Skeletal muscle tissue (tissue), 4 donors: ENCODE measurements around the gene GABRB1. TPM values are rescaled to one million over a fixed set of nuclear protein-coding genes. Genes with fewer than 3 reads are reported as not detected.
"Not testable (repeated sequence)": the region's sequence is repeated elsewhere in the genome, so short reads cannot be mapped to it uniquely, and the experiment has no call there.

ENCODE experiments used
- H3K27ac ChIP-seq: one replicate; pipeline ENCODE4 v1.7.0; 2013; ENCODE audit warnings: mild to moderate bottlenecking, low read depth, low read length, inconsistent platforms
- H3K27me3 ChIP-seq, 3 donors: one replicate each; pipeline ENCODE4 v1.7.0; 2013; ENCODE audit warnings: low read length in 3 of 3; ENCODE audit not compliant: control insufficient read depth in 3 of 3, insufficient read depth in 3 of 3
- H3K36me3 ChIP-seq, 3 donors: one replicate each; pipeline ENCODE4 v1.7.0; 2013; ENCODE audit warnings: low read length in 3 of 3; ENCODE audit not compliant: control insufficient read depth in 3 of 3, insufficient read depth in 3 of 3
- H3K4me1 ChIP-seq, 3 donors: one replicate each; pipeline ENCODE4 v1.7.0; 2013; ENCODE audit warnings: low read length in 3 of 3, mild to moderate bottlenecking in 3 of 3; ENCODE audit not compliant: control insufficient read depth in 3 of 3, insufficient read depth in 3 of 3
- H3K4me3 ChIP-seq, 3 donors: one replicate each; pipeline ENCODE4 v1.7.0; 2013; ENCODE audit warnings: low read length in 3 of 3
- H3K9ac ChIP-seq, 3 donors: one replicate each; pipeline ENCODE4 v1.7.0; 2013; ENCODE audit warnings: low read length in 3 of 3, mild to moderate bottlenecking in 3 of 3, moderate library complexity in 2 of 3, low read depth in 1 of 3
- H3K9me3 ChIP-seq, 3 donors: one replicate each; pipeline ENCODE4 v1.7.0; 2013; ENCODE audit warnings: low read length in 3 of 3; ENCODE audit not compliant: control insufficient read depth in 3 of 3
- total RNA-seq: library from RNA; depleted of rRNA; stranded (reverse); fragments of >200 nt; gene quantifications from one replicate; pipeline ENCODE4 v1.2.3, GENCODE V29; 2014
- donor health status: Osteomylitis.

The GABRB1 gene
- total RNA-seq, 1 donor from 2014 or later = not detected

- no peaks in the 10 kb centered on the region for H3K9me3 ChIP-seq
- H3K4me3 ChIP-seq = no peak overlapping the region
- no peaks in the 10 kb centered on the region for H3K36me3 ChIP-seq
- no peaks in the 10 kb centered on the region for H3K4me1 ChIP-seq
- H3K27me3 ChIP-seq = no peaks in the 10 kb centered on the region
- H3K9ac ChIP-seq = no peak overlapping the region
- no peak overlapping the region for H3K27ac ChIP-seq
Observed at GRCh38 chr4:47355568-47355967, 324.2 kb downstream of the GABRB1 start.

- H3K36me3 ChIP-seq = no peaks in the 10 kb centered on the region
- H3K4me1 ChIP-seq = no peaks in the 10 kb centered on the region
- no peaks in the 10 kb centered on the region for H3K9me3 ChIP-seq
- H3K9ac ChIP-seq = no peak overlapping the region
- no peak overlapping the region for H3K4me3 ChIP-seq
- no peaks in the 10 kb centered on the region for H3K27me3 ChIP-seq
- H3K27ac ChIP-seq = no peak overlapping the region
Observed at GRCh38 chr4:47359891-47360290, 328.5 kb downstream of the GABRB1 start.

- H3K27me3 ChIP-seq = no peaks in the 10 kb centered on the region
- no peak overlapping the region for H3K27ac ChIP-seq
- H3K4me3 ChIP-seq = no peak overlapping the region
- no peaks in the 10 kb centered on the region for H3K4me1 ChIP-seq
- no peak overlapping the region for H3K9ac ChIP-seq
- H3K36me3 ChIP-seq = no peaks in the 10 kb centered on the region
- H3K9me3 ChIP-seq = no peaks in the 10 kb centered on the region
Observed at GRCh38 chr4:47367761-47368160, 336.4 kb downstream of the GABRB1 start.

GRCh38 chr4:47368211-47368610 lies 336.8 kb downstream of the GABRB1 start:
- no peaks in the 10 kb centered on the region for H3K36me3 ChIP-seq
- H3K27me3 ChIP-seq = no peaks in the 10 kb centered on the region
- H3K9ac ChIP-seq = no peak overlapping the region
- H3K27ac ChIP-seq = no peak overlapping the region
- no peaks in the 10 kb centered on the region for H3K4me1 ChIP-seq
- no peaks in the 10 kb centered on the region for H3K9me3 ChIP-seq
- no peak overlapping the region for H3K4me3 ChIP-seq

- Histone ChIP-seq H3K9ac (no peak overlapping the region), H3K36me3 (no peaks in the 10 kb centered on the region), H3K27ac (no peak overlapping the region), H3K27me3 (no peaks in the 10 kb centered on the region), H3K4me1 (no peaks in the 10 kb centered on the region), H3K9me3 (no peaks in the 10 kb centered on the region), H3K4me3 (no peak overlapping the region)
Observed at GRCh38 chr4:47372561-47372960, 341.2 kb downstream of the GABRB1 start.

GRCh38 chr4:47373174-47373573 lies 341.8 kb downstream of the GABRB1 start:
- Histone ChIP-seq H3K36me3 (no peaks in the 10 kb centered on the region), H3K4me3 (no peak overlapping the region)

GRCh38 chr4:47373709-47374108 lies 342.3 kb downstream of the GABRB1 start:
- H3K4me1 ChIP-seq = no peaks in the 10 kb centered on the region
- H3K4me3 ChIP-seq = no peak overlapping the region
- no peaks in the 10 kb centered on the region for H3K27me3 ChIP-seq
- no peaks in the 10 kb centered on the region for H3K9me3 ChIP-seq
- H3K27ac ChIP-seq = no peak overlapping the region
- no peak overlapping the region for H3K9ac ChIP-seq
- H3K36me3 ChIP-seq = no peaks in the 10 kb centered on the region

More at GRCh38 chr4:47373174-47373573, 341.8 kb downstream of the GABRB1 start:
- no peaks in the 10 kb centered on the region for H3K4me1 ChIP-seq
- no peaks in the 10 kb centered on the region for H3K27me3 ChIP-seq
- H3K27ac ChIP-seq = no peak overlapping the region
- no peaks in the 10 kb centered on the region for H3K9me3 ChIP-seq
- no peak overlapping the region for H3K9ac ChIP-seq

- Histone ChIP-seq H3K27me3 (no peaks in the 10 kb centered on the region), H3K9me3 (no peaks in the 10 kb centered on the region), H3K9ac (no peak overlapping the region), H3K36me3 (no peaks in the 10 kb centered on the region), H3K27ac (no peak overlapping the region), H3K4me3 (no peak overlapping the region), H3K4me1 (no peaks in the 10 kb centered on the region)
Observed at GRCh38 chr4:47374477-47374876, 343.1 kb downstream of the GABRB1 start.

GRCh38 chr4:47378021-47378530 lies 346.7 kb downstream of the GABRB1 start:
- H3K36me3 ChIP-seq, H3K9ac ChIP-seq, H3K9me3 ChIP-seq, H3K27ac ChIP-seq, H3K4me1 ChIP-seq, H3K27me3 ChIP-seq, H3K4me3 ChIP-seq: not testable (repeated sequence)

GRCh38 chr4:47381172-47381571 lies 349.8 kb downstream of the GABRB1 start:
- no peak overlapping the region for H3K4me3 ChIP-seq
- no peaks in the 10 kb centered on the region for H3K27me3 ChIP-seq
- H3K9ac ChIP-seq = no peak overlapping the region
- no peaks in the 10 kb centered on the region for H3K9me3 ChIP-seq
- no peaks in the 10 kb centered on the region for H3K36me3 ChIP-seq
- no peaks in the 10 kb centered on the region for H3K4me1 ChIP-seq
- no peak overlapping the region for H3K27ac ChIP-seq
